Left cardiac atrium (tissue), 4 donors: ENCODE data around the gene MCU. TPM values are rescaled to one million over a fixed set of nuclear protein-coding genes. Genes with fewer than 3 reads are reported as not detected.

ENCODE experiments used
- ATAC-seq, 2 donors: fragments of 200-7000 bp; cut with Tn5 transposase; one replicate each; pipeline ENCODE4 v1.9.1; 2020; ENCODE audit warnings: mild to moderate bottlenecking in 2 of 2, moderate library complexity in 2 of 2
- DNase-seq: peaks from one replicate; pipeline ENCODE4 v3.0.0-alpha.2; 2020
- intact Hi-C, 2 donors: fragments of 100-400 bp; cut with DNase I; formaldehyde crosslinking; loops; one replicate each; pipeline versions ENCODE4 v1.14.1 to v1.15.1; 2022 to 2023
- total RNA-seq, 2 donors: library from RNA; stranded (reverse); fragmentation: NEBNext Ultra II Directional; extraction: Animal tissue kit (Norgen Biotek cat#: 25700); gene quantifications; one replicate each; pipeline ENCODE4 v1.2.1, GENCODE V29; 2021
- donor health status: DM: no; HTN: yes; CAD: no.
- donor health status: DM: no; HTN: yes; CAD: no; lungs with severe emphysema.
- donor health status: DM: yes; HTN: yes; CAD: no.
- donor health status: Dilated cardiomyopathy.

Gene MCU
- total RNA-seq, 2 donors from 2014 or later, result 16.1 to 21.1 TPM

DNA sequence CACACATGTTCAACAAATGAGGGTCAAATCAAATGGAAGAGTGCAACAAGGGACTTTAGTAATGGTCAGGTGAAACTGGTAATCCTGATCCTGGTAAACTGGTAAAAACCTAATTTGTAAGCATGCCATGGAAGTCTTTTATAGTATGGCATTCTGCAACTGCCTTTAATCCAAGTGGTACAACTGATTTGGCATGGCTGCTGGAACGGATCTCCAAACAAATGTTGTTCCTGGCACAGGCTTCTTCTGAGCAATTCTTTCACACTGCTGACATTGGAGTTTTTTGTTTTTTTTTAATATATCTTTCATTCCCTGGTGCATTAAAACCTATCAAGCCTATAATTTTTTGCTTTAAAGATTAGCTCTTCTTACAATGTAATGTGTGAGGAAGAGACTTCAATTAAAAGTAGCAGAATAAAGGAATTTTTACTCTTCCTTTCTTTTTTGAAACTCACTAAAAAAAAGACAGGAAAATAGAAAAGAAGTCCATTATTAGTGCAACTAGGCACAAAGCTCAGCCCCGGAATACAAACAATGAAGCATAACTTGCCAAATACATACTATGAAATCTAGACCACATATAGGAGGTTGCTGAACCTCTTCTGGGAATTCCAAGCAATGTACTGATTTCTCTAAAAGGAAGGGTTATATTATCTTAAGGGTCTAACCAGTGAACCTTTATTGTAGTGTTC is 122.3 kb downstream of the MCU start:
- intact Hi-C loops, result loop anchor here in 1 of 2 donors (10.0 kb wide), 1 partner anchor 109 kb away; no protein-coding TSS in a partner anchor
- DNase-seq (no peak), ATAC-seq (peak; percentile 45 to 50)

DNA sequence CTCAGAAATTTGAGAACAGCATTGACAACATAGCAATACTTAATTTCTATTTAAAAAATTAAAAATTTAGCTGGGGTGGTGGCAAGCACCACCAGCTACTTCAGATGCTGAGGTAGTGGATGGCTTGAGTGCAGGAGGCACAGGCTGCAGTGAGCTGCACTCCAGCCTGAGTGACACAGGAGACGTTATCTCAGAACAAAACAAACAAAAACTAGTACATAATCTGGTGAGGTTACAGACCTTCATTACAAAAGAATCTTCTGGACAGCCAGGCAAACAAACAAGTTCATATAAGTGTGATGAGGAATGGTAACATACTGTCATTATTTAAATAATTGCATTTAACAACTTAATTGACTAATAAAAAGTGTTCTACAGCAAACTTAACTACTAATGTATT is 124.6 kb downstream of the MCU start:
- intact Hi-C loops, result loop anchor here in 1 of 2 donors (10.0 kb wide), 1 partner anchor 112 kb away; no protein-coding TSS in a partner anchor
- ATAC-seq, result no peak
- no peak for DNase-seq

DNA sequence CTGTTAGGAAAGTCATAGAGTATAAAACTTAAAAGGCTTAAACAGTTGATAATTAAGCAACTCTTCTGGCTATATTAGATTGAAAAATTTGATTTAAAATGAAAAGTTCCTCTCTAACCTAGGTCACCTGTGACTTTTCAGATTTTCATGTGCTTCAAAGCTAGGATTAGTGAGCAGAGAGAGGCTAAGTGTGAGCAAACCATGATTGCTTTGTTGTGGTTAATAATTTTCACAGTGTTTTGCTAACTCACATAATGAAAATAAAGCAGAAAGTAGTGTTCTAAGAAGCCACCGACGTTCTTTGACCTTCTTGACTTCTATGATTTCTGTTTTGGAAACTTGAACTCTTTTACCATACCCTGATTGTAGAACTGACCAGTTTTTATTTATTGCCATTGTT is 126.1 kb downstream of the MCU start:
- ATAC-seq, result no peak
- DNase-seq, result no peak
- intact Hi-C loops, result loop anchor here in 1 of 2 donors (10.0 kb wide), 1 partner anchor 113 kb away; no protein-coding TSS in a partner anchor

DNA sequence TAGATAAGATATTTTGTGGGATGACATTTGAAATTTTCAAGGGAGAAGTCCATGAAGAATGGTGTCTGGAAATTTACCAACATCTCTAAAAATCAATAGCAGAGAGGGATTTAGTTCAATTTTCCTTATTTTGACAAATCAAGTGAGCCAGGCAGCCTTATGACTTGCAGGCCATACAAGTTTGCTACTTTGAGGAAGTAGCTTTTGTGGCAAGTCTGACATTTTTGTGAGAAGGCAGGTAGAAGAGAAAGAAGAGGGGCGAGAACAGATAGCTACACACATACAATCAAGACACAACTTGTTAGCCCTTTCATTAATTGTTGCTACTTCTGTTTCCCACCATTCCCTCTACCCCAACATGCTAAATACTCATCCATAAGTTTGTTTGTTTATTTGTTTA is 127.1 kb downstream of the MCU start:
- ATAC-seq, result no peak
- intact Hi-C loops, result loop anchor here in 1 of 2 donors (10.0 kb wide), 1 partner anchor 114 kb away; no protein-coding TSS in a partner anchor
- DNase-seq, result no peak

DNA sequence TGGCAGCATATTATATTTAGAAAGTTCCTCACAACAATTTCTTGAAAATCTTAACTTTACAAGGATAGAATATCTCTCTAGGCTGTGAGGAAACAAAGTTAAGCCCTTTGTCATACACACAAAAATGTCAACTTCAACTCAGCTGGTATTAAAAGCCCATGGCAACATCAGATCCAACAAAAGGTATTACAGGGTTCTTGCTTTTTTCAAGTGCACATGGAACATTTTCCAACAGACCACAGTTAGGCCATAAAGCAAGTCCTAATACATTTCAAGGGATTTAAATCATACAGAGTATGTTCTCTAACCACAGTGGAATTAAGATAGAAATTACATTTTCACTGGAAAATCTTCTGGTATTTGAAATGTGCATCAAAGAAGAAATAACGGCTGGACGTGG is 129.7 kb downstream of the MCU start:
- no peak for DNase-seq
- no peak for ATAC-seq

DNA sequence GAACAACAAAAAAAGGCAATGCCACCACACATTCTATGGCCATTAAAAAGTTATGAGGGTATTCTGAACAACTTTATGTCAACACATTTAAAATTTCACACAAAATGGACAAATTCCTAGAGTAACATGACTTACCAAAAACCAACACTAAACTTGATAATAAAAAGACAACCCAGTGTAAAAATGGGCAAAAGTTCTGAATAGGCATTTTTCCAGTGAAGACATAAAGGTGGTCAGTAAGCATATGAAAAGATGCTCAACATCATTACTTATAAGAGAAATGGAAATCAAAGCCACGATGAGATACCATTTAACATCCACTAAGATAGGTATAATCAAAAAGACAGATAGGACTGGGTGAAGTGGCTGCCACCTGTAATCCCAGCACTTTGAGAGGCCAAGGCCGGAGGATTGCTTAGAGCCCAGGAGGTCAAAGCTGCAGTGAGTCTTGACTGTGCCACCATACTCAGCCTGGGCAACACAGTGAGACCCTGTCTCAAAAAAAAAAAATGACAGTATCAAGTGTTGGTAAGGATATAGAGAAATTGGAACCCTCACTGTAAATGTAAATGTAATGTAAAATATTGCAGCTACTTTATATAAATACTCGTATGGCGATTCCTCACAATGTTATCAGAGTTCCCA is 130.5 kb downstream of the MCU start:
- ATAC-seq (no peak), DNase-seq (no peak)
- intact Hi-C loops, result no loop called here

More for the DNA sequence above, 129.7 kb downstream of the MCU start:
- intact Hi-C loops, result no loop called here

DNA sequence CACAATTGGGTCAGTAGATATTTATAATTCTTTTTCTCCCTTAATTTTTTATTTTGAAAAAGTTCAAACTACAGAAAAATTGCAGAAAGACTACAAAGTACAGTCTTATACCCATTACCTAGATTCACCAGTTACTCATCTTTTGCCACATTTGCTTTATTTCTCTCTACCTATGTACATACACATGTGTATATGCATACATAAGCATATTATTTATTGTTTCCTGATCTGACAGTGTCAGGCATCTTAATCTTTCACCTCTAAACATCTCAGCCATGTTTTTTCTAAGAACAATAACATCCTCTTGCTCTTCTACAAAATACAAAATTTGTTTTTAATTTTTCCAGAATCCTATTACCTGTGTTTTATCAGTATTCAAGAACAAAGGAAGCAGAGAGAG is 133.2 kb downstream of the MCU start:
- ATAC-seq (no peak), DNase-seq (no peak)
- intact Hi-C loops, result no loop called here

DNA sequence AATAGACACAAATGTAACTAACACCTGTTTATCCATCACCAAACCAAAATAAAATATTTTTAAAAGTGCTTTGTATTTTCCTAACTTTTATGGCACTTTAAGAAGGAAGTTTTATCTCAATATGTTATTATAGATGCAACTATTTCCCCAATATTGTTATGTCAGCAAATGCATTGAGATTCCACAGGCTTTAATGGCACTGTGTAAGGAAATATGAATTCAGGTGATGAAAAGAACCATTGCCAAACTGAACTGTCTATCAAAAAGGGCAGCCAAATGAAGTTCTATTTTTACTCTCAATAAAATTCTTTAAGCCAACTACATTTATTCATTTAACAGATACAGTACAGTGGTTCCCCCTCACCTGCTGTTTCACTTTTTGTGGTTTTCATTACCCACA is 134.4 kb downstream of the MCU start:
- ATAC-seq, result no peak
- DNase-seq, result no peak
- intact Hi-C loops, result no loop called here

DNA sequence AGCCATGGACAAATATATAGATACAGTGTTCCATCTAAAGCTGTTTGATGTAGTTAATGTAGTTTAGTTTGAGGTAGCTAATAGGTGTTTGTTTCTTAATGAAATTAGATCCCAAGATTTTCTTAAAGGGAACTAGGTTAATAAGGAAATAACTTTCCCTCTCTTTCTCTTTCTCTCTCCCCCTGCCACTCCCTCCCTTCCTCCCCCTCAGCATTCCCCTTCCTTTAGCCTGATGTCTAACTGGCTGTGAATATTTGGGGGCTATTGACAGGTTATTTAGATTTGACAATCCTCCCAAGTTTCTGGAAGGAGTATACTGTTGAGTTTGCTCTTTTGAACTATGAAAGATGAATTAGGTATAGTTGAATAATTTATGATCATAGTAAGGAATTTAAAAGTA is 136.4 kb downstream of the MCU start:
- no peak for ATAC-seq
- DNase-seq, result no peak
- intact Hi-C loops, result no loop called here

DNA sequence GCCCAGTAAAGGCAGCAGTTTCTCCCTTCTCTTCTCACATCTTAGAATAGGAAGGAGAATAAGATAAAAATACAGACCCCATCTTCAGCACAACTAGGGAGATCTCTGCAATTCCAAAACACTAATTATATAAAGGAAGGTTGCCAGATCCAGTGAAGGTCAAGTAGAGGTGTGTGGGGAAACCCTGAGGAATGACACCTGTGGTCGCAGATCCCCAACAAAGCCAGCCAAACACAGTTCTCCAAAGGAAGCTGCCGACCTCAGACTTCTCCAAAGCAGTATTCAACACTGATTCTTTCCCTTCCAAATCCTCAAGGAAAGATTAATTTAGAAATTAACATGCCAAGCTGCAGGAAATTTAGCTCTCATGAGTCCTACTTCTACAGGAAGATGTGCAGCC is 138.7 kb downstream of the MCU start:
- ATAC-seq, result no peak
- no peak for DNase-seq
- intact Hi-C loops, result loop anchor here (5.0 to 10.0 kb wide), 3 partner anchors 123 to 466 kb away; partner anchors contain the start of gene MCU (in 2 of the 2)

DNA sequence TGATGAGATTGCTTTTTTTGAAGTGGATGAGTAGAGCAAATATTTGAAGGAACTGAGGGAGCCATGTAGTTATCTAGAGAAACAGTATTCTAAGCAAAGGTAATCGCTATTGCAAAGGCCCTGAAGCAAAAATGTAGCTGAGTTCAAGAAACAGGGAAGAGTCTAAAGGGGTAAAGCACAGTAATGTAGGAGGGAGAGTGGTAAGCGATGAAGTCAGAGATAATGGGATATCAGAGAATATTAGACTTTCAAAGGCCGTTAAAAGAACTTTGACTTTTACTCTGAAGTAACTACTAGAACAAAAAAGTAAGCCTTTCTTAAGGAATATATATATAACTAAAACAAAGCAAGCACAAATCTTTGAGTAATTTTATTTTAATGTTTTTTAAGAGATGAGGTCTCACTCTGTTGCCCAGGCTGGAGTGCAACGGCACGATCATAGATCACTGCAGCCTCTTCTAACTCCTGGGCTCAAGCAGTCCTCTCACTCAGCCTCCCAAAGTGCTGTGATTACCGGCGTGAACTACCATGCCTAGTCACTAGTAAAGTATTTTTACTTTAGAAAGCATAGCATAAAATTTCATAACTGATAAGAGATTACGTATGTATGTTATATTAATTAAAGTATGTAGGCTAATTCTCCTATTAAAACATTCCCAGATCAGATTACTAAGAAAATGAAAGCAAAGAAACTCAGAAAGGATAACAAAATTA is 139.9 kb downstream of the MCU start:
- peak in 1 of 2 donors; percentile 50 for ATAC-seq
- intact Hi-C loops, result loop anchor here (2.0 to 10.0 kb wide), 4 partner anchors 125 to 467 kb away; partner anchors contain the start of gene MCU (in 2 of the 2)
- no peak for DNase-seq

DNA sequence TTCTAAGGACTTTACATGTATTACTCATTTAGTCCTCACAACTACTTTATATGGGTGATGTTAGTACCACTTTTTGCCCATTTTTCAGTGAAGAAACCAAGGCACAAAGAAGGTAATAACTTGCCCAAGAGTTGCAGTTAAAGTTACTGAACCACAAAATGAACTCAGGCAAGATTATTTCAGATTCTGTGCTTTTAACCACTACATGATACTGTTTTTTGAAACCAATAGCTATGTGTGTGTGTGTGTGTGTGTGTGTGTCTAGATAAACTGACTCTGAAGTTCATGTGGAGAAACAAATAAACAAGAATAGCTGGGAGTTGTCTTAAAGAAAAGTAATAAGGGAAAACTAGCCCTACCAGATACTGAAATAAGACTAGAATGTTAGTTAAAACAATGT is 140.8 kb downstream of the MCU start:
- DNase-seq (no peak), ATAC-seq (no peak)
- intact Hi-C loops, result loop anchor here (2.0 to 10.0 kb wide), 4 partner anchors 125 to 468 kb away; partner anchors contain the start of gene MCU (in 2 of the 2)

DNA sequence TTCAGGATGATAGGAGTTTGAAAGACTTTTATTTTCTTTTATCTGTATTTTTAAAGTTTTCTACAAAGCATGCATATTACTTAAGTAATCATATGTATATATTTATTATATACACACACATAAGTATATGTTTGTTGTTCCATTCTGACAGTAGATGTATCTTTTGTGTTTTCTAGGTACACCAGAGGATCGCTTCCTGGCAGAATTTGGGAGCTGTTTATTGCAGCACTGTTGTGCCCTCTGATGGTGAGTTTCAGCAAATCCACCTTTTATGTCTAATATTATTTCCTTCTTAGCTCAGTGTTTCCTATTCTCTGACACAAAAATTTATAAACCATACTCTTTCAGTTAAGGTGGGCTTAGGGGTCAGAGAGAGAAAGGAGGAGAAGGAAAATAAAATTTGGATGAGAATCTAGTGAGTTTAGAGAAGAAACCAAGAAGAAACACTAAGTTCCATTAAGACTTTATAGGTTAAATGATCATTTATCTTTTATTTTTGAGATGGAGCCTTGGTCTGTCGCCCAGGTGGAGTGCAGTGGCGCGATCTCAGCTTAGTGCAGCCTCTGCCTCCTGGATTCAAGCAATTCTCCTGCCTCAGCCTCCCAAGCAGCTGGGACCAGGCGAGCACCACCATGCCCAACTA is 142.4 kb downstream of the MCU start:
- peak; percentile 31 for DNase-seq
- intact Hi-C loops, result loop anchor here (5.0 to 10.0 kb wide), 3 partner anchors 127 to 470 kb away; partner anchors contain the start of gene MCU (in 2 of the 2)
- peak; percentile 72 to 73 for ATAC-seq

DNA sequence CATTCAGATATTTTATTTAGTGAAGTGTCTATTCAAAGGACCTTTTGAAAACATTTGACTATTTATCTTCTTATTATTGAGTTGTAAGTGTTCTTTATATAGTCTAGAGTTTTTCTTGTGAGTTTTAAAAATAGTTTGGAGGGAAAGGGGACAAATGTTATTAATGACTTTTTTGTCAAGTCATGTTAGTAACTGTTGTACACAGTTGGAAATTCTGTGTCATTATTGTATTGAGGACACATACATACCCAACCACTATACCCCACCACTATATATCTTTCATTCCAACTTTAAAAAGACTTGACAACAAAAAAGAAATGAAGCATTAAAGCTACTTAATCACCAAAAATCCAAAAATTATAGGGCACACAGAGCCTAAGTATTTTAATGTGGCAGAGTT is 148.4 kb downstream of the MCU start:
- DNase-seq, result no peak
- intact Hi-C loops, result no loop called here
- ATAC-seq, result no peak

DNA sequence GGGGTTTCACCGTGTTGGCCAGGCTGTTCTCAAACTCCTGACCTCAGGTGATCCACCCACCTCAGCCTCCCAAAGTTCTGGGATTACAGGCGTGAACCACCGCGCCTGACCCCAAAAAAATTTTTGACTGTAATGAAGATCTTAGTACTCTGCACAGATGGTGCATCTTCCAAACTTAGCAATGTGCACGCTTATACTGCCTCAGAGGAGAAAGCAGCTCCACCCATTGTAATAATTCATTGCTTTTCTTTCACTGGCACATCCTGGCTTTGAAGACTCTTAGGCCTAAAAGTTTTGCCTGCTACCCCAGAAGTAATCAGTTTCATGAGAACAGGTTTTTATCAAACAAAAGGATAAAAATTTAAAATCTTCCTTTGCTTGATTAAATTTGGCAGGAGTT is 149.5 kb downstream of the MCU start:
- intact Hi-C loops, result no loop called here
- DNase-seq, result no peak

DNA sequence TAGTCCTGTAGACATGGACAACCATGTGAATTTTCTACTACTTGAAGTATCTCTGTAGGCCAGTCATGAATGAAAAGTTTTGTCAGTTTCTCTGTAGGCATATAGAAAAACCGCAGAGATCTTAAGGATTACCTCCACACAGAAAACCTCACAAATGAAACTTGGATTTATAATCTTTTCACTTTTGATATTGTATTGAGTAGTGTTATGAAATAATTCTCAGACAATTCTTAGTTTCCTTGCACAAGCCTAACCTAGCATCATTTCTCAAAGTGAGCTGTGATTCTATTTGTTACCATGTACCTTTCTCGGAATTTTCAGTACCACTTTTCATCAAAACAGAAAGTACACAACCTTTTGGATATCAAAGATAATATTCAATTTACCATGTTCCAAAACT is 150.2 kb downstream of the MCU start:
- DNase-seq (no peak), ATAC-seq (no peak)
- intact Hi-C loops, result no loop called here

More for the DNA sequence above, 149.5 kb downstream of the MCU start:
- no peak for ATAC-seq

DNA sequence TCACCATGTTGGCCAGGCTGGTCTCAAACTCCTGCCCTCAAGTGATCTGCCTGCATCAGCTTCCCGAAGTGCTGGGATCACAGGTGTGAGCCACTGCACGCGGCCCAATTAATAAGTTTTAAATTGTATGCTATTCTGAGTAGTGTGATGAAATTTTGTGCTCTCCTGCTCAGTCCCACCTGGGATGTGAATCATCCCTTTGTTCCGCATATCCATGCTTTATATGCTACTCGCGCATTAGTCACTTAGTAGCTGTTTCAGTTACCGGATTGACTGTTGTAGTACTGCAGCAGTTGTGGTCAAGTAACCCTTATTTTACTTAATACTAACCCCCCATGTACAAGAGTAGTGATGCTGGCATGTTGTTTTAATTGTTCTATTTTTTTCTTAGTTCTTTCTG is 154.3 kb downstream of the MCU start:
- intact Hi-C loops, result no loop called here
- no peak for ATAC-seq
- no peak for DNase-seq

DNA sequence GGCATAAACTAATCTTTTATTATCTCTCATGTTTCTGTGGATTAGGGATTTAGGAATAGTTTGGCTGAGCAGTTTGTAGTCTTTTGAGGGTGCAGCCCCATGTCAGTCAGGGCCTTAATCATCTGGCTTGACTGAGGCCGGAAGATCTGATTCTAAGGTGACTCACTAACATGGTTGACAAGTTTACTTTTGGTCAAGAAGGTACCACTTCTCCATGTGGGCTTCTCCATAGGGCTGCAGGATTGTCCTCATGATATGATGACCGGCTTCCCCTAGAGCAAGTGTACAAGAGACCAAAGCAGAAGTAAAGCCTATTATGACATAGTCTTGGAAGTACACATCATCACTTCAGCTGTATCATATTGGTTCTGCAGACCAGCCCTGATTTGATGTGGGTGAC is 155.7 kb downstream of the MCU start:
- intact Hi-C loops, result no loop called here
- ATAC-seq (peak in 1 of 2 donors; percentile 12), DNase-seq (no peak)

DNA sequence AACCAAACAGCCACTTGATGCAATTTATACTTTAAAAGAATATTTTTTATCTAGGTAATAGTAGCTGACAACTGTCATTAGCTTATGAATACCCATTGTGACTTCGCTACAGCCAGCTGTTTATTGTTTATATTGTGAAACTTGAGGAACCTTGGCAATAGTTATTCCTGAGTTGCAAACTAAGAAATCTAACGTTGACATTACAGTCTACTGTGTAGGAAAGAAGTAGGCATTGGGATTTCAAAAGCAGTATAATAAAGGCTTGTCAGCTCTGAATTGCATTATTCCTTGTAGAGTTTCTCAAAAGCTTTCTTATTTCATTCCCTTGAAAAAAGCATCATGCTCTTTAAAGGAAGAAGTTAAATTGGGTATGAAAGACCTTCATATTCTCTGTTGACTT is 158.9 kb downstream of the MCU start:
- no peak for ATAC-seq
- DNase-seq, result no peak
- intact Hi-C loops, result no loop called here
